Neural cell (in vitro differentiated cells): Measurements from ENCODE around the gene VSIG10L2.

Source experiments
- EZH2 ChIP-seq: fragments of 200-600, 300-800 bp; shearing (Covaris generic), sonication (generic); IDR thresholded peaks from 2 replicates; pipeline ENCODE4 v1.6.1; 2014; ENCODE audit warnings: antibody characterized with exemption, low read length, borderline replicate concordance, mild to moderate bottlenecking; ENCODE audit not compliant: insufficient read depth, poor library complexity, severe bottlenecking
- MXI1 ChIP-seq: fragments of 450-650 bp; conservative IDR thresholded peaks from 2 replicates; pipeline ENCODE4 v1.6.1; 2014; ENCODE audit warnings: antibody characterized with exemption, mild to moderate bottlenecking; ENCODE audit not compliant: poor library complexity, severe bottlenecking
- POLR2AphosphoS5 ChIP-seq: IDR thresholded peaks from 2 replicates; pipeline ENCODE4 v1.6.1; 2012
- RAD21 ChIP-seq: fragments of 450-650 bp; conservative IDR thresholded peaks from 2 replicates; pipeline ENCODE4 v1.6.1; 2014; ENCODE audit warnings: antibody characterized with exemption, mild to moderate bottlenecking, moderate library complexity
- SMC3 ChIP-seq: fragments of 450-650 bp; conservative IDR thresholded peaks from 2 replicates; pipeline ENCODE4 v1.6.1; 2014; ENCODE audit warnings: antibody characterized with exemption, mild to moderate bottlenecking, moderate library complexity; ENCODE audit not compliant: poor library complexity
- TAF1 ChIP-seq: IDR thresholded peaks from 2 replicates; pipeline ENCODE4 v1.6.1; 2012; ENCODE audit warnings: low read depth
- TF ChIP-seq, protein P1 (sequence below): fragments of 450-650 bp; IDR thresholded peaks from 2 replicates; pipeline ENCODE4 v1.5.1; 2014; ENCODE audit warnings: antibody characterized with exemption, mild to moderate bottlenecking, moderate library complexity; ENCODE audit not compliant: poor library complexity, severe bottlenecking
- TF ChIP-seq, protein P2 (sequence below): IDR thresholded peaks from 2 replicates; pipeline ENCODE4 v1.6.1; 2012; ENCODE audit warnings: borderline replicate concordance

DNA sequence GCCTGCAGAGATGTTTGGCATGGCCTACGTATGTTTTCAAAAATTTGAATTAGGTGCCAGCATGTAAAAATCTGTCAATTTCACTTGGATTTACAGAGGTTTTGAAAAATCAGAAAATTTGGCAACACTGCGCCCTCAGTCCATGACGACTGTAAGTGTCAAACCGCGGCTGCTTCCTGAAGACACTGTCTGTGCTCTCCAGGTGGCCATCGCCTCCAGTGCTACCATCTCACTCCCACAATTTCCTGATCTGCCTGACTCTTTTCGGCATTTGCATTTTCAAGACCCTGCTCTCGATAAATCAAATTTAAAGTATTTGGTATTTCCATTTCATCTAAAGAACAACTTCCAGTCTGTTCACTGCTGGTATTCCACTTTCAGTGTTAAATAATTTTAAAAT, 34.6 kb downstream of the VSIG10L2 start:
- TF ChIP-seq TAF1 (no peak), RAD21 (no peak), EZH2 (no peak), SMC3 (no peak), MXI1 (no peak), POLR2AphosphoS5 (no peak)
- TF ChIP-seq, protein P1, sequence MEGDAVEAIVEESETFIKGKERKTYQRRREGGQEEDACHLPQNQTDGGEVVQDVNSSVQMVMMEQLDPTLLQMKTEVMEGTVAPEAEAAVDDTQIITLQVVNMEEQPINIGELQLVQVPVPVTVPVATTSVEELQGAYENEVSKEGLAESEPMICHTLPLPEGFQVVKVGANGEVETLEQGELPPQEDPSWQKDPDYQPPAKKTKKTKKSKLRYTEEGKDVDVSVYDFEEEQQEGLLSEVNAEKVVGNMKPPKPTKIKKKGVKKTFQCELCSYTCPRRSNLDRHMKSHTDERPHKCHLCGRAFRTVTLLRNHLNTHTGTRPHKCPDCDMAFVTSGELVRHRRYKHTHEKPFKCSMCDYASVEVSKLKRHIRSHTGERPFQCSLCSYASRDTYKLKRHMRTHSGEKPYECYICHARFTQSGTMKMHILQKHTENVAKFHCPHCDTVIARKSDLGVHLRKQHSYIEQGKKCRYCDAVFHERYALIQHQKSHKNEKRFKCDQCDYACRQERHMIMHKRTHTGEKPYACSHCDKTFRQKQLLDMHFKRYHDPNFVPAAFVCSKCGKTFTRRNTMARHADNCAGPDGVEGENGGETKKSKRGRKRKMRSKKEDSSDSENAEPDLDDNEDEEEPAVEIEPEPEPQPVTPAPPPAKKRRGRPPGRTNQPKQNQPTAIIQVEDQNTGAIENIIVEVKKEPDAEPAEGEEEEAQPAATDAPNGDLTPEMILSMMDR, result no peak
- TF ChIP-seq, protein P2, sequence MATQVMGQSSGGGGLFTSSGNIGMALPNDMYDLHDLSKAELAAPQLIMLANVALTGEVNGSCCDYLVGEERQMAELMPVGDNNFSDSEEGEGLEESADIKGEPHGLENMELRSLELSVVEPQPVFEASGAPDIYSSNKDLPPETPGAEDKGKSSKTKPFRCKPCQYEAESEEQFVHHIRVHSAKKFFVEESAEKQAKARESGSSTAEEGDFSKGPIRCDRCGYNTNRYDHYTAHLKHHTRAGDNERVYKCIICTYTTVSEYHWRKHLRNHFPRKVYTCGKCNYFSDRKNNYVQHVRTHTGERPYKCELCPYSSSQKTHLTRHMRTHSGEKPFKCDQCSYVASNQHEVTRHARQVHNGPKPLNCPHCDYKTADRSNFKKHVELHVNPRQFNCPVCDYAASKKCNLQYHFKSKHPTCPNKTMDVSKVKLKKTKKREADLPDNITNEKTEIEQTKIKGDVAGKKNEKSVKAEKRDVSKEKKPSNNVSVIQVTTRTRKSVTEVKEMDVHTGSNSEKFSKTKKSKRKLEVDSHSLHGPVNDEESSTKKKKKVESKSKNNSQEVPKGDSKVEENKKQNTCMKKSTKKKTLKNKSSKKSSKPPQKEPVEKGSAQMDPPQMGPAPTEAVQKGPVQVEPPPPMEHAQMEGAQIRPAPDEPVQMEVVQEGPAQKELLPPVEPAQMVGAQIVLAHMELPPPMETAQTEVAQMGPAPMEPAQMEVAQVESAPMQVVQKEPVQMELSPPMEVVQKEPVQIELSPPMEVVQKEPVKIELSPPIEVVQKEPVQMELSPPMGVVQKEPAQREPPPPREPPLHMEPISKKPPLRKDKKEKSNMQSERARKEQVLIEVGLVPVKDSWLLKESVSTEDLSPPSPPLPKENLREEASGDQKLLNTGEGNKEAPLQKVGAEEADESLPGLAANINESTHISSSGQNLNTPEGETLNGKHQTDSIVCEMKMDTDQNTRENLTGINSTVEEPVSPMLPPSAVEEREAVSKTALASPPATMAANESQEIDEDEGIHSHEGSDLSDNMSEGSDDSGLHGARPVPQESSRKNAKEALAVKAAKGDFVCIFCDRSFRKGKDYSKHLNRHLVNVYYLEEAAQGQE, result no peak
